SH-SY5Y (cell line): ENCODE data around the gene ENDOV.

Experiments used
- GATA2 ChIP-seq: IDR thresholded peaks from 2 replicates; pipeline ENCODE4 v1.6.1; 2011; ENCODE audit warnings: mild to moderate bottlenecking, low read depth, low read length
- GATA3 ChIP-seq: IDR thresholded peaks from 2 replicates; pipeline ENCODE4 v1.6.1; 2011; ENCODE audit warnings: low read depth, mild to moderate bottlenecking, low read length, moderate library complexity

GRCh38 chr17:80385046-80385445 lies 29.9 kb upstream of the ENDOV start:
- no peak for TF ChIP-seq GATA2
- no peak for TF ChIP-seq GATA3
